K562 (cell line): Measurements from ENCODE around the gene MBOAT7. TPM values are rescaled to one million over a fixed set of nuclear protein-coding genes. Genes with fewer than 3 reads are reported as not detected.

Experiments used
- ATAC-seq: fragments of 200-7000 bp; cut with Tn5 transposase; 3 replicates; pipeline ENCODE4 v1.9.1; 2020; ENCODE audit warnings: moderate library complexity
- BruUV-seq: library from RNA; stranded (reverse); fragments of 400-500 nt; replicated peaks from 2 replicates; lab custom pipeline; 2021; lab: Mats Ljungman, UMichigan
- CTCF ChIA-PET: fragments of 300-600 bp; formaldehyde crosslinking; extraction: SDS; loops from one replicate; lab custom pipeline; 2021; ENCODE audit warnings: low intra/inter-chr PET ratio; lab: Yijun Ruan, JAX
- POLR2A ChIA-PET: fragments of 300-600, 350-650 bp; sonication (Branson Sonifier 250); formaldehyde crosslinking; extraction: SDS; loops from one replicate; lab custom pipeline; 2021; ENCODE audit warnings: antibody characterized with exemption, inconsistent platforms; lab: Yijun Ruan, JAX
- DNase-seq, 4 experiments: peaks; one replicate each; pipeline versions ENCODE4 v3.0.0 to v3.0.0-alpha.2; 2011 to 2018; ENCODE audit warnings: low spot score in 3 of 4, mixed read lengths in 3 of 4; ENCODE audit errors: extremely low read depth in 1 of 4
- FAIRE-seq: peaks from 2 replicates; lab custom pipeline; 2011; peaks lifted over from hg19 to GRCh38; lab: Jason Lieb, UNC
- H2AFZ ChIP-seq: 2 replicates; pipeline ENCODE4 v1.6.0; 2011; ENCODE audit warnings: low read depth, low read length, control low read depth, inconsistent platforms
- H3K27ac ChIP-seq: fragments of 200-600 bp; 3 replicates; pipeline ENCODE4 v1.8.0; 2011; ENCODE audit warnings: low read depth, mild to moderate bottlenecking, control low read depth, inconsistent platforms, low read length, moderate library complexity, mixed read lengths; ENCODE audit errors: extremely low read depth
- H3K27me3 ChIP-seq, 2 experiments: fragments of 300-600 bp in 1 of 2; 2 replicates in 1 of 2; 3 replicates in 1 of 2; pipeline versions ENCODE4 v1.6.0 to v1.8.0; 2011; ENCODE audit warnings: inconsistent platforms in 2 of 2, low read length in 2 of 2, mild to moderate bottlenecking in 1 of 2, mixed read lengths in 1 of 2, moderate library complexity in 1 of 2; ENCODE audit not compliant: control insufficient read depth in 2 of 2, insufficient read depth in 2 of 2
- H3K36me3 ChIP-seq: fragments of 300-600 bp; 3 replicates; pipeline ENCODE4 v1.8.0; 2011; ENCODE audit warnings: mild to moderate bottlenecking, low read length, inconsistent platforms; ENCODE audit not compliant: control insufficient read depth, insufficient read depth
- H3K4me1 ChIP-seq, 2 experiments: fragments of 200-600 bp in 1 of 2; replicated peaks in 1 of 2; 2 replicates in 1 of 2; 3 replicates in 1 of 2; pipeline versions ENCODE4 v1.5.1 to v1.8.0; 2011; ENCODE audit warnings: inconsistent platforms in 2 of 2, low read length in 2 of 2, mild to moderate bottlenecking in 1 of 2, mixed read lengths in 1 of 2, moderate library complexity in 1 of 2; ENCODE audit not compliant: control insufficient read depth in 2 of 2, insufficient read depth in 2 of 2
- H3K4me2 ChIP-seq: 2 replicates; pipeline ENCODE4 v1.6.1; 2011; ENCODE audit warnings: low read length, control low read depth, inconsistent platforms, mixed read lengths; ENCODE audit not compliant: insufficient read depth
- H3K4me3 ChIP-seq: fragments of 200-600 bp; sonication (generic), shearing (Covaris generic); 2 replicates; pipeline ENCODE4 v1.5.1; 2016; ENCODE audit warnings: control low read depth, inconsistent platforms
- H3K79me2 ChIP-seq: fragments of 200-600 bp; 3 replicates; pipeline ENCODE4 v1.8.0; 2011; ENCODE audit warnings: low read length, inconsistent platforms; ENCODE audit not compliant: control insufficient read depth, insufficient read depth
- H3K9ac ChIP-seq, 2 experiments: 2 replicates each; pipeline versions ENCODE4 v1.6.0 to v1.6.1; 2011; ENCODE audit warnings: low read depth in 2 of 2, low read length in 2 of 2, control low read depth in 1 of 2, inconsistent platforms in 1 of 2, mild to moderate bottlenecking in 1 of 2, mixed read lengths in 1 of 2; ENCODE audit not compliant: insufficient read depth in 1 of 2
- H3K9me1 ChIP-seq: one replicate; pipeline ENCODE4 v1.6.0; 2011; ENCODE audit warnings: inconsistent platforms, mild to moderate bottlenecking, low read length, moderate library complexity; ENCODE audit not compliant: control insufficient read depth, insufficient read depth
- H3K9me3 ChIP-seq: replicated peaks from 2 replicates; pipeline ENCODE4 v1.5.1; 2011; ENCODE audit warnings: low read depth, low read length, inconsistent platforms; ENCODE audit not compliant: control insufficient read depth, insufficient read depth
- H4K20me1 ChIP-seq: replicated peaks from 2 replicates; pipeline ENCODE4 v1.6.1; 2011; ENCODE audit warnings: low read length, inconsistent platforms, mixed read lengths; ENCODE audit not compliant: control insufficient read depth, insufficient read depth
- ELF1 ChIP-seq: fragments of 200-800 bp; sonication (Bioruptor generic); IDR thresholded peaks from 2 replicates; pipeline ENCODE4 v1.6.1; 2016; ENCODE audit warnings: missing genetic modification characterization, missing compliant biosample characterization
- HCFC1 ChIP-seq: IDR thresholded peaks from 2 replicates; pipeline ENCODE4 v1.6.1; 2012; ENCODE audit warnings: low read depth, low read length, improper control_type of control experiment
- KHSRP ChIP-seq: fragments of 450-650 bp; IDR thresholded peaks from 2 replicates; pipeline ENCODE4 v1.6.1; 2017
- NR2C1 ChIP-seq, 2 experiments: fragments of 450-650 bp; IDR thresholded peaks; 2 replicates each; pipeline ENCODE4 v1.6.1; 2017; ENCODE audit warnings: mild to moderate bottlenecking in 2 of 2, antibody characterized with exemption in 1 of 2, inconsistent platforms in 1 of 2, missing compliant biosample characterization in 1 of 2, missing genetic modification characterization in 1 of 2
- POLR2B ChIP-seq: fragments of 450-650 bp; IDR thresholded peaks from 2 replicates; pipeline ENCODE4 v1.6.1; 2018; ENCODE audit warnings: low read depth; ENCODE audit not compliant: partially characterized antibody
- RBM14 ChIP-seq: fragments of 200-400 bp; formaldehyde crosslinking; IDR thresholded peaks from 2 replicates; pipeline ENCODE4 v1.6.1; 2018; ENCODE audit warnings: low read depth, mild to moderate bottlenecking, low read length, moderate library complexity, borderline replicate concordance; ENCODE audit not compliant: insufficient read depth
- TCF7 ChIP-seq: sonication (generic); IDR thresholded peaks from 2 replicates; pipeline ENCODE4 v1.6.1; 2016; ENCODE audit warnings: antibody characterized with exemption, borderline replicate concordance
- WGBS: fragments of 100-300 bp; shearing (Covaris generic); methylation state at CpG from one replicate; pipeline ENCODE4 v1.1.6; 2016; ENCODE audit warnings: low coverage, mixed read lengths; ENCODE audit not compliant: insufficient coverage; ENCODE audit errors: missing lambda C conversion rate; 5-methylcytosine and 5-hydroxymethylcytosine counted together
- in situ Hi-C: fragments of 300-500 bp; cut with MboI; formaldehyde crosslinking; loops from 4 replicates; pipeline ENCODE4 v1.15.0; 2018; ENCODE audit warnings: inconsistent platforms, mixed read lengths
- intact Hi-C: fragments of 100-400 bp; cut with micrococcal nuclease; formaldehyde crosslinking; loops from 2 replicates; pipeline ENCODE4 v1.14.2; 2022
- polyA plus RNA-seq, 8 experiments: library from polyadenylated mRNA; depleted of rRNA in 4 of 8; stranded (reverse) in 5 of 8; unstranded in 3 of 8; fragments of >200 nt; fragmentation: Nextera tagmentation in 2 of 8; fragmentation: Illumina TruSeq in 1 of 8; extraction: Ambion mirVana in 2 of 8; extraction: Trizol in 1 of 8; gene quantifications; 2 replicates each; pipeline versions ENCODE4 v1.2.1 to v1.2.3, GENCODE V29; 2011 to 2014; ENCODE audit warnings: inconsistent platforms in 1 of 8, missing spikeins in 1 of 8
- total RNA-seq, 7 experiments: library from RNA; depleted of rRNA in 6 of 7; stranded (reverse); fragments of >200 nt in 6 of 7; fragmentation: Illumina TruSeq in 2 of 7; extraction: Trizol in 2 of 7; gene quantifications; 2 replicates each; pipeline versions ENCODE4 v1.2.1 to v1.2.3, GENCODE V29; 2011 to 2021; ENCODE audit warnings: low replicate concordance in 1 of 7
- TF ChIP-seq, protein P1 (sequence below), 2 experiments: fragments of 450-650 bp in 1 of 2; sonication (generic) in 1 of 2; formaldehyde crosslinking in 1 of 2; IDR thresholded peaks; 2 replicates each; pipeline versions ENCODE4 v1.7.1 to v1.9.0; 2016 to 2022; ENCODE audit warnings: inconsistent platforms in 1 of 2, mild to moderate bottlenecking in 1 of 2, missing genetic modification reagents in 1 of 2

Gene MBOAT7
- total and polyA plus RNA-seq, 9 of the 15 experiments (the other 6 are each of a cell fraction or from before 2014, with no cell fraction given) = 1.4 to 153 (median 56.1) TPM

DNA sequence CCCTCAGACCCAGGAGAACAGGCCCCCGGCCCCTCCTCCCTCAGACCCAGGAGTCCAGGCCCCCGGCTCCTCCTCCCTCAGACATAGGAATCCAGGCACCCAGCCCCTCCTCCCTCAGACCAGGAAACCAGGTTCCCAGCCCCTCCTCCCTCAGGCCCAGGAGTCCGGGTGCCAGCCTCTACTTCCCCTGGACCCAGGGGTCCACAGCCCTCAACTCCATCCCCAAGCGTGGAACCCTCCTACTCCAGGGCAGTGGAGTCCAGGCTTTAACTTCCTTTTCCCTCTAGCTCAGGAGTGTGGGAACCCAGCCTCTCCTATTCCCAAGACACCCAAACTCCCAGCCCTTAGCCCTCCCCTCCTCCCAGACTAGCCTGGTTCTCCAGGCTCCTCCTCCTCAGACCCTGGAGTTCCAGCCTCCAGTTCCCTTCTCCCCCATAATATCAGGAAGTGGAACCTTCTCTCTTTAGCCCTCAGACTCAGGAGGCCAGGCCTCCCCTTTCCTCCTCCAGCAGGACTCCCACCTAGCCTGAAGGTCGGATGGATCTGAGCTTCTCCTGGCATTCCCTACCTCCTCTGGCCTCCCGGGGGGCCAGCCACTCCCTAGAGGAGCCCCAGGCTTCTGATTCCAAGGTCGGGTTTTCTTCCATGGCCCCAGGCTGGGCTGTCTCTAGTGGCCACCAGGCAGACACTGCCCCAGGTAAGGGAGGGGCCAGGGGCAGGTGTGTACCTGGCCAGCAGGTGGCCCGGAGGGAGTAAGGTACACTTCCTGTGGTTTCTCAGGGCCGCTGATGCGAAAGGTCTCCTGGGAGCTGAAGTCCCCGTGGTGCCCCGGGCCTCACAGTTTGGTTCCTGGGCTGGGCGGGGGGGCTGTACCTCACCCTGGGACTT lies 16.7 kb downstream of the MBOAT7 start, which contains the start of gene TMC4:
TSS of gene TMC4 (minus strand) at position 690 of the 888 bp plus-strand sequence. CDS start at position 647, 43 bp downstream.
- H3K36me3 ChIP-seq = peaks cover 10% of the 10 kb centered on the region; the same call in 2 of the 3 replicates
- POLR2A ChIA-PET = interaction anchor here (0.8 to 3.4 kb wide), 5 partner anchors 11 to 33 kb away, joined by 4 to 19 read pairs (median 5); partner anchors contain the start of genes MBOAT7, RPS9 and TSEN34
- WGBS = 14% methylated on average over 10 of the region's 13 CpGs
- FAIRE-seq (peak; percentile 70), DNase-seq (peak in 2 of 4 experiments; percentile 26 to 55), ATAC-seq (peak; percentile 68)
- H3K79me2 ChIP-seq = no peaks in the 10 kb centered on the region
- CTCF ChIA-PET = interaction anchor here (5.9 kb wide), 1 partner anchor 58 kb away, joined by 37 read pairs; no protein-coding TSS in a partner anchor
- in situ Hi-C loops (no loop called here), intact Hi-C loops (no loop called here)
- BruUV-seq = no TSS peak
- no peaks in the 10 kb centered on the region for H3K9me3 ChIP-seq
- H3K27me3 ChIP-seq = no peaks in the 10 kb centered on the region
- no peak within 1 kb of the TSS for H3K4me3 ChIP-seq
- no peaks in the 10 kb centered on the region for H3K9me1 ChIP-seq
- H3K9ac ChIP-seq = peak within 1 kb of the TSS in 1 of 2 experiments; percentile 43; a peak in 1 of 4 replicates
- no peak within 1 kb of the TSS for H2AFZ ChIP-seq
- H3K4me2 ChIP-seq = no peak within 1 kb of the TSS
- no peaks in the 10 kb centered on the region for H4K20me1 ChIP-seq
- no peak within 1 kb of the TSS for H3K27ac ChIP-seq
- H3K4me1 ChIP-seq = peaks cover 2 to 46% of the 10 kb centered on the region in 2 experiments; a peak in 2 of 5 replicates
- peak; percentile 48 for TF ChIP-seq POLR2B
- TF ChIP-seq NR2C1 (IDR thresholded peaks at IDR 0.05) = no peak
- TF ChIP-seq NR2C1 (tag; IDR thresholded peaks at IDR 0.05) = 0 out of 2 replicates have a peak, but pooled peaks have one; percentile 13
- 0 out of 2 replicates have a peak, but pooled peaks have one; percentile 12 for TF ChIP-seq ELF1 (tag)
- TF ChIP-seq KHSRP = no peak
- TF ChIP-seq RBM14 = no peak
- TF ChIP-seq TCF7 = no peak
- peak; percentile 15; the same call in 1 of the 2 replicates for TF ChIP-seq HCFC1
- TF ChIP-seq, protein P1, sequence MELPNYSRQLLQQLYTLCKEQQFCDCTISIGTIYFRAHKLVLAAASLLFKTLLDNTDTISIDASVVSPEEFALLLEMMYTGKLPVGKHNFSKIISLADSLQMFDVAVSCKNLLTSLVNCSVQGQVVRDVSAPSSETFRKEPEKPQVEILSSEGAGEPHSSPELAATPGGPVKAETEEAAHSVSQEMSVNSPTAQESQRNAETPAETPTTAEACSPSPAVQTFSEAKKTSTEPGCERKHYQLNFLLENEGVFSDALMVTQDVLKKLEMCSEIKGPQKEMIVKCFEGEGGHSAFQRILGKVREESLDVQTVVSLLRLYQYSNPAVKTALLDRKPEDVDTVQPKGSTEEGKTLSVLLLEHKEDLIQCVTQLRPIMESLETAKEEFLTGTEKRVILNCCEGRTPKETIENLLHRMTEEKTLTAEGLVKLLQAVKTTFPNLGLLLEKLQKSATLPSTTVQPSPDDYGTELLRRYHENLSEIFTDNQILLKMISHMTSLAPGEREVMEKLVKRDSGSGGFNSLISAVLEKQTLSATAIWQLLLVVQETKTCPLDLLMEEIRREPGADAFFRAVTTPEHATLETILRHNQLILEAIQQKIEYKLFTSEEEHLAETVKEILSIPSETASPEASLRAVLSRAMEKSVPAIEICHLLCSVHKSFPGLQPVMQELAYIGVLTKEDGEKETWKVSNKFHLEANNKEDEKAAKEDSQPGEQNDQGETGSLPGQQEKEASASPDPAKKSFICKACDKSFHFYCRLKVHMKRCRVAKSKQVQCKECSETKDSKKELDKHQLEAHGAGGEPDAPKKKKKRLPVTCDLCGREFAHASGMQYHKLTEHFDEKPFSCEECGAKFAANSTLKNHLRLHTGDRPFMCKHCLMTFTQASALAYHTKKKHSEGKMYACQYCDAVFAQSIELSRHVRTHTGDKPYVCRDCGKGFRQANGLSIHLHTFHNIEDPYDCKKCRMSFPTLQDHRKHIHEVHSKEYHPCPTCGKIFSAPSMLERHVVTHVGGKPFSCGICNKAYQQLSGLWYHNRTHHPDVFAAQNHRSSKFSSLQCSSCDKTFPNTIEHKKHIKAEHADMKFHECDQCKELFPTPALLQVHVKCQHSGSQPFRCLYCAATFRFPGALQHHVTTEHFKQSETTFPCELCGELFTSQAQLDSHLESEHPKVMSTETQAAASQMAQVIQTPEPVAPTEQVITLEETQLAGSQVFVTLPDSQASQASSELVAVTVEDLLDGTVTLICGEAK (IDR thresholded peaks at IDR 0.05) = 0 out of 2 replicates have a peak, but pooled peaks have one; percentile 59
- TF ChIP-seq, protein P1 (CRISPR knock-in tag; IDR thresholded peaks at IDR 0.05) = no peak
